Choroid plexus epithelial cell (primary cell): ENCODE results near the gene GLS.

Experiments used
- DNase-seq: peaks from one replicate; pipeline ENCODE4 v3.0.0-alpha.2; 2010; ENCODE audit warnings: low read depth
- H3K4me3 ChIP-seq: 2 replicates; pipeline ENCODE4 v1.5.1; 2011; ENCODE audit warnings: low read depth, mild to moderate bottlenecking, control low read depth, low read length, moderate library complexity
- CTCF ChIP-seq: conservative IDR thresholded peaks from 2 replicates; pipeline ENCODE4 v1.5.1; 2011; ENCODE audit warnings: low read depth, mild to moderate bottlenecking, control low read depth, inconsistent platforms, low read length, moderate library complexity

The GLS gene

GRCh38 chr2:190880378-190881083 is at the start of gene GLS:
GLS (plus strand) TSS chr2:190880821; CDS start chr2:190881085, 264 bp downstream.
- TF ChIP-seq CTCF = no peak
- peak within 1 kb of the TSS; percentile 91 for H3K4me3 ChIP-seq
- DNase-seq = peak; percentile 98

GRCh38 chr2:190831941-190832340 is 48.7 kb upstream of the GLS start:
- no peak for TF ChIP-seq CTCF
- no peak for DNase-seq
- H3K4me3 ChIP-seq = no peak overlapping the region

GRCh38 chr2:190834890-190835208 is 45.8 kb upstream of the GLS start:
- DNase-seq = no peak
- H3K4me3 ChIP-seq = no peak overlapping the region
- no peak for TF ChIP-seq CTCF

- no peak for TF ChIP-seq CTCF
- no peak overlapping the region for H3K4me3 ChIP-seq
- peak; percentile 92 for DNase-seq
Measured at GRCh38 chr2:190835303-190835930, 45.2 kb upstream of the GLS start.

GRCh38 chr2:190836767-190837166 is 43.9 kb upstream of the GLS start:
- no peak for TF ChIP-seq CTCF
- DNase-seq = no peak
- no peak overlapping the region for H3K4me3 ChIP-seq

GRCh38 chr2:190837420-190837819 is 43.2 kb upstream of the GLS start:
- peak; percentile 36 for DNase-seq
- TF ChIP-seq CTCF = no peak
- H3K4me3 ChIP-seq = no peak overlapping the region

GRCh38 chr2:190837952-190838361 is 42.7 kb upstream of the GLS start:
- no peak for TF ChIP-seq CTCF
- H3K4me3 ChIP-seq = no peak overlapping the region
- DNase-seq = peak; percentile 24
